ENCODE data around the gene ATP6V1G1. TPM values are rescaled to one million over a fixed set of nuclear protein-coding genes. Genes with fewer than 3 reads are reported as not detected.
A peak's percentile ranks its signal among the peaks of the same experiment; 100 is the strongest.
"Not testable (repeated sequence)": the region's sequence is repeated elsewhere in the genome, so short reads cannot be mapped to it uniquely, and the experiment has no call there.

ATP6V1G1 gene
- total RNA-seq, 3 donors from 2014 or later: 151 to 240 (median 227) TPM

- no peaks in the 10 kb centered on the region for H3K9me3 ChIP-seq
- no peaks in the 10 kb centered on the region for H3K27me3 ChIP-seq
- H3K4me1 ChIP-seq: peaks cover 0 to 17% of the 10 kb centered on the region in 2 donors
- intact Hi-C loops (cut with DNase I; ENCODE audit: low total_unique reads): loop anchor here (5.0 kb wide), 1 partner anchor 522 kb away; no protein-coding TSS in a partner anchor
- no peaks in the 10 kb centered on the region for H3K36me3 ChIP-seq
- DNase-seq (ENCODE audit: low spot score in 2 of 2): no peak
- no peak overlapping the region for H3K4me3 ChIP-seq
- H3K27ac ChIP-seq: peak overlapping the region in 1 of 2 donors; percentile 60
- TF ChIP-seq POLR2AphosphoS5 (IDR thresholded peaks at IDR 0.05) (no peak), CTCF (IDR thresholded peaks at IDR 0.05) (no peak), POLR2A (IDR thresholded peaks at IDR 0.05) (no peak)
Observed at GRCh38 chr9:114590328-114590727, 2.8 kb downstream of the ATP6V1G1 start.

GRCh38 chr9:114591291-114591787 is 3.8 kb downstream of the ATP6V1G1 start:
- intact Hi-C loops (cut with DNase I; ENCODE audit: low total_unique reads): loop anchor here (5.0 kb wide), 1 partner anchor 521 kb away; no protein-coding TSS in a partner anchor
- Histone ChIP-seq H3K9me3 (no peaks in the 10 kb centered on the region), H3K27me3 (no peaks in the 10 kb centered on the region), H3K4me1 (peaks cover 0 to 17% of the 10 kb centered on the region in 2 donors), H3K36me3 (no peaks in the 10 kb centered on the region), H3K4me3 (peak overlapping the region in 1 of 3 donors; percentile 34), H3K27ac (peak overlapping the region; percentile 49 to 60)
- DNase-seq (ENCODE audit: low spot score in 2 of 2): no peak
- no peak for TF ChIP-seq CTCF (IDR thresholded peaks at IDR 0.05)
- no peak for TF ChIP-seq POLR2AphosphoS5 (IDR thresholded peaks at IDR 0.05)
- no peak for TF ChIP-seq POLR2A (IDR thresholded peaks at IDR 0.05)

GRCh38 chr9:114591849-114592248 is 4.3 kb downstream of the ATP6V1G1 start:
- no peaks in the 10 kb centered on the region for H3K27me3 ChIP-seq
- intact Hi-C loops (cut with DNase I; ENCODE audit: low total_unique reads): loop anchor here (5.0 kb wide), 1 partner anchor 520 kb away; no protein-coding TSS in a partner anchor
- TF ChIP-seq POLR2AphosphoS5 (IDR thresholded peaks at IDR 0.05) (no peak), POLR2A (IDR thresholded peaks at IDR 0.05) (no peak), CTCF (IDR thresholded peaks at IDR 0.05) (no peak)
- peak overlapping the region in 1 of 3 donors; percentile 42 for H3K4me3 ChIP-seq
- peaks cover 0 to 17% of the 10 kb centered on the region in 2 donors for H3K4me1 ChIP-seq
- no peaks in the 10 kb centered on the region for H3K9me3 ChIP-seq
- H3K36me3 ChIP-seq: no peaks in the 10 kb centered on the region
- H3K27ac ChIP-seq: peak overlapping the region; percentile 60 to 65
- DNase-seq (ENCODE audit: low spot score in 2 of 2): no peak

GRCh38 chr9:114592356-114592755 is 4.8 kb downstream of the ATP6V1G1 start:
- H3K4me3 ChIP-seq: peak overlapping the region in 1 of 3 donors; percentile 42
- H3K4me1 ChIP-seq: peaks cover 0 to 17% of the 10 kb centered on the region in 2 donors
- H3K27me3 ChIP-seq: no peaks in the 10 kb centered on the region
- peak overlapping the region; percentile 60 to 65 for H3K27ac ChIP-seq
- intact Hi-C loops (cut with DNase I; ENCODE audit: low total_unique reads): loop anchor here (5.0 kb wide), 1 partner anchor 520 kb away; no protein-coding TSS in a partner anchor
- H3K9me3 ChIP-seq: no peaks in the 10 kb centered on the region
- H3K36me3 ChIP-seq: no peaks in the 10 kb centered on the region
- peak; percentile 4 to 50 (median 29) for TF ChIP-seq CTCF (IDR thresholded peaks at IDR 0.05)
- no peak for TF ChIP-seq POLR2AphosphoS5 (IDR thresholded peaks at IDR 0.05)
- no peak for TF ChIP-seq POLR2A (IDR thresholded peaks at IDR 0.05)
- no peak for DNase-seq (ENCODE audit: low spot score in 2 of 2)

GRCh38 chr9:114594136-114594535 is 6.6 kb downstream of the ATP6V1G1 start:
- Histone ChIP-seq H3K27me3 (no peaks in the 10 kb centered on the region), H3K4me1 (peaks cover 0 to 13% of the 10 kb centered on the region in 2 donors), H3K36me3 (no peaks in the 10 kb centered on the region), H3K27ac (no peak overlapping the region), H3K4me3 (no peak overlapping the region), H3K9me3 (no peaks in the 10 kb centered on the region)
- intact Hi-C loops (cut with DNase I; ENCODE audit: low total_unique reads): loop anchor here (5.0 kb wide), 1 partner anchor 518 kb away; no protein-coding TSS in a partner anchor
- DNase-seq (ENCODE audit: low spot score in 2 of 2): no peak
- no peak for TF ChIP-seq POLR2AphosphoS5 (IDR thresholded peaks at IDR 0.05)
- no peak for TF ChIP-seq CTCF (IDR thresholded peaks at IDR 0.05)
- TF ChIP-seq POLR2A (IDR thresholded peaks at IDR 0.05): no peak

GRCh38 chr9:114600502-114601248 is 13.1 kb downstream of the ATP6V1G1 start:
- DNase-seq (ENCODE audit: low spot score in 2 of 2); H3K4me3 ChIP-seq; H3K4me1 ChIP-seq; H3K27ac ChIP-seq; H3K9me3 ChIP-seq; H3K27me3 ChIP-seq; H3K36me3 ChIP-seq; intact Hi-C loops (cut with DNase I; ENCODE audit: low total_unique reads): not testable (repeated sequence)

GRCh38 chr9:114601787-114602186 is 14.2 kb downstream of the ATP6V1G1 start:
- H3K9me3 ChIP-seq; H3K27me3 ChIP-seq; intact Hi-C loops (cut with DNase I; ENCODE audit: low total_unique reads); H3K4me1 ChIP-seq; H3K27ac ChIP-seq; H3K4me3 ChIP-seq; DNase-seq (ENCODE audit: low spot score in 2 of 2); H3K36me3 ChIP-seq: not testable (repeated sequence)

Measured in breast epithelium (tissue), 4 donors.